ENCODE results near the gene NPC2.
A peak's percentile ranks its signal among the peaks of the same experiment; 100 is the strongest.

The NPC2 gene

GRCh38 chr14:74493343-74494261, 497 bp upstream of the NPC2 start, which contains the start of gene ISCA2:
Gene ISCA2, plus strand, starts transcription at chr14:74493765. Its CDS starts 10 bp downstream, at chr14:74493775.
- TF ChIP-seq ZFX (IDR thresholded peaks at IDR 0.05): peak; percentile 68
- TF ChIP-seq CTCF (conservative IDR thresholded peaks at IDR 0.05): no peak
- peak within 1 kb of the TSS; percentile 94 for H3K27ac ChIP-seq

DNA sequence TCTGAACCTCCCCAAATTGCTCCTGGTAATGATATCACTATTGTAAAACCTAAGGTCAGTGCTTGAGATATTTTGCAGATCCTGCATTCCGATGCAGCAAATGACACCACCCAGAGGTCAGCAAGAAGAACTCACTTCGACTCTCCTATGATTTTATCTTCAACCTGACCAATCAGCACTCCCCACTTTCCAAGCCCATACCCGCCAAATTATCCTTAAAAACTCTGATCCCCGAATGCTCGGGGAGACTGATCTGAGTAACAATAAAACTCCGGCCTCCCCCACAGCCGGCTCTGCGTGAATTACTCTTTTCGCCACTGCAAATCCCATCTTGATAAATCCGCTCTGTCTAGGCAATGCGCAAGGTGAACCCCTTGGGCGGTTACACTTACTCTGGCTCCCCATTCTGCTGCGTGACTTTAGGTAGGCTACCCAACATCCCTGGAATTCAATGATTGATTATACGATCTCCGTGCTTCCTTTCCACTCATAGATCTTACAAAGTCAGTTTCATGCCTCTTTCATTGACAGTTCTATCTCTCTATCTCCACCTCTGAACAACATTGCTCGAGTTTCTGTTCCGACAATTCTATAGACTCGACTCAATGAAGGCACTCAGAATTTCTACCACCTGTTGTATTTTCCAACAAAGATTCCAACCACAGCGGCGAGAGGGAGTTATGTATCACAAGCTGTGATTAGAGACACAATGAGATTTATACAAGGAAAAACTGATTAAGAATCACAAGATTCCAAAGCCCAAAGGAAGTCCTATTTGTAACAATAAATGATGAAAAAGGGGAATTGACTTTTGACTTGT, 939 bp downstream of the NPC2 start:
- TF ChIP-seq CTCF (conservative IDR thresholded peaks at IDR 0.05): peak; percentile 73
- TF ChIP-seq ZFX (IDR thresholded peaks at IDR 0.05): no peak
- peak overlapping the region; percentile 70 for H3K27ac ChIP-seq

DNA sequence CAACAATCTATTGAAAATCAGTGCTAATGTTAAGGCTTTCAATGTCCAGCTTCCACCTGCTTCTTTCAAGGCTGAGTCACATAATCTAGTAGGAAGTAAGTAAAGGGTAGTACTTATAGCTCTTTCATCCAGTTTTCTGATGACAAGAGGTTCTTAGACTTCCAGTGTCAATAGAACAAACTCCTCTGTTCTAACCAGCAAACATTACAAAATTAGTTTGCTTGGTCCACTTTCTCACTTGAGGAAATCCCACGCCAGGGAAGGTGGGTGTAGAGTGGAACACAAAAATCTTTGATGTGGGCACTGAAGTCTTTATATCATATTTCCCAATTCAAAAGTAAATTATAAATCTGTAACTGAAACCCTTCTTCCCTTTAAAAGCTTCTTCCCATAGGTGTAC, 2.6 kb downstream of the NPC2 start:
- TF ChIP-seq CTCF (conservative IDR thresholded peaks at IDR 0.05) (no peak), ZFX (IDR thresholded peaks at IDR 0.05) (no peak)
- no peak overlapping the region for H3K27ac ChIP-seq

DNA sequence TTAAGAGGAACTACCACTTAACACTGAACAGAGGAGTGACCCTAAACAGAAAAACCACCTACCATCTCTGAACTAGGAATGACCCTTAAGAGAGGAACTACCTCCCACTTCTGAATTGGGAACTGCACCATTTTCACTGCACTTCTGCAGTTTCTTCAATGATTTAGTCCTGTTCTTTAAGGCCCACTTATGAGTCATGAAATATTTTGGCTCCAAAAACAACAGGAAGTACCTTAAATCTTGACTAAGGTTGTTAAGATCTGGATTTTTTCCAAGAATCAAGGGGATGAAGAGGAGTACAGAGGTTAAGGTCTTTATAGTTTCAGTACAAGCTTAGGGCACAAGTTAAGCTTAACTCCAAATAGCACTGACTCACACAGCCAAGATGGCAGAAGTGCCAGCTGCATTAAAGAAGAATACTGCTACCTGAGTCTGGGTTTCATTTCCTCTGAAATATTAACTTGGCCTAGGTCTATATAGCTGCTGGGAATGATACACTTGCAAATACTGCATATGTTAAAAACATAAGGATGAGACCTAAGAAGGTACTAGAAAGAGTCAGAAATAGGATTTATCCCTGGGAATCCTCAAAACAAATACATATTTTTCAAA, 4.2 kb downstream of the NPC2 start:
- no peak overlapping the region for H3K27ac ChIP-seq
- TF ChIP-seq CTCF (conservative IDR thresholded peaks at IDR 0.05): no peak
- TF ChIP-seq ZFX (IDR thresholded peaks at IDR 0.05): no peak

DNA sequence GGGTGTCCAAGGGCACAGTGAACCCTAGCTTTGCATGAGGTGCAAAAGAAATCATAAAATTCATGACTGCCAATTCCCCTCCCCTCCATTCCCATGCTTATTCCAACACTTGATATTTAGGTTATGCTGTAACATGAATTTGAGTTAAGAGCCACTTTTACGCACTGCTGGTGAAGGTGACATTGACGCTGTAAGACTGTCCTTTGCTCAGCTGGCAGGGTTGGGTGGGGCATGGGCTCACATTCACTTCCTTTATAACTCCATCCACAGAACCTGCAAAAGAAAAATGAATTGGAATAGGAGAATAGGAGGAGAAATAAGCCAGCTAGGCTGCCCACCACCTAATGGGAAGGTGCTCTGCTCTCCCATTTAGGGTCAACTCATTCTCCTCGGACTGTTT, 6.9 kb downstream of the NPC2 start:
- no peak overlapping the region for H3K27ac ChIP-seq
- TF ChIP-seq ZFX (IDR thresholded peaks at IDR 0.05) (no peak), CTCF (conservative IDR thresholded peaks at IDR 0.05) (no peak)

DNA sequence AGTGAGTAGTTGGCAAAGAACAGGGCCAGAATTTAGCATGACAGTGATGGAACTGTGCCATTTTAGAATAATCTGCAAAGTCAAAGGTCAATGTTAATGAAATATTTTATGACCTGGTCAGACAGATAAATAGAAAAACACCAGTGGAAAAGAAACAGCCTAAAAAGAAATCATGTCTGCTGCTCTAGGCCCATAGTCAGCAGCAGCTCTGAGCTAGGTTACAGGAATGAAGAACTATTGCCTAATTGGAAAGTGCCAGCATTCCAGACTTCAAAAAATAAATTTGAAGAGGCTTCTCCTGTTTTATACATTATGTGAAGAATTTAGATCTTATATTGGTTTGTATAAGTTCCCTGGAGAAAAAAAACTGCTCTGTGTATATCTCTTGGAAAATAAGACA, 9.8 kb downstream of the NPC2 start:
- TF ChIP-seq CTCF (conservative IDR thresholded peaks at IDR 0.05) (no peak), ZFX (IDR thresholded peaks at IDR 0.05) (no peak)
- no peak overlapping the region for H3K27ac ChIP-seq
